Thoracic aorta (tissue), 2 donors: ENCODE measurements around the gene GNG14. TPM values are rescaled to one million over a fixed set of nuclear protein-coding genes. Genes with fewer than 3 reads are reported as not detected.

Source experiments
- ATAC-seq: fragments of 150-250 bp; one replicate; pipeline ENCODE4 v1.8.0; 2017; ENCODE audit warnings: low read depth; ENCODE audit not compliant: insufficient number of reproducible peaks, low FRiP score
- DNase-seq: peaks from one replicate; pipeline ENCODE4 v3.0.0-alpha.2; 2020; ENCODE audit warnings: low spot score
- H3K27ac ChIP-seq, 2 donors: fragments of 200-600 bp; sonication (generic); 1 replicate in 1 of 2; 2 replicates in 1 of 2; pipeline ENCODE4 v1.5.1; 2016; ENCODE audit warnings: mild to moderate bottlenecking in 2 of 2, moderate library complexity in 2 of 2
- H3K27me3 ChIP-seq: fragments of 200-600 bp; sonication (generic); replicated peaks from 2 replicates; pipeline ENCODE4 v1.6.0; 2016; ENCODE audit warnings: mild to moderate bottlenecking; ENCODE audit not compliant: insufficient read depth
- H3K36me3 ChIP-seq: fragments of 200-600 bp; sonication (generic); one replicate; pipeline ENCODE4 v1.5.1; 2016
- H3K4me1 ChIP-seq, 2 donors: fragments of 200-600 bp; sonication (generic); 1 replicate in 1 of 2; 2 replicates in 1 of 2; pipeline versions ENCODE4 v1.5.1 to v1.6.0; 2016; ENCODE audit warnings: low read depth in 2 of 2, mild to moderate bottlenecking in 1 of 2; ENCODE audit not compliant: control insufficient read depth in 1 of 2
- H3K4me3 ChIP-seq: fragments of 200-600 bp; sonication (generic); 2 replicates; pipeline ENCODE4 v1.5.1; 2016; ENCODE audit warnings: mild to moderate bottlenecking
- H3K9me3 ChIP-seq: fragments of 200-600 bp; sonication (generic); 2 replicates; pipeline ENCODE4 v1.5.1; 2016
- CTCF ChIP-seq: fragments of 200-600 bp; sonication (generic); IDR thresholded peaks from one replicate; pipeline ENCODE4 v1.5.1; 2019; ENCODE audit warnings: antibody characterized with exemption
- total RNA-seq, 2 donors: library from RNA; depleted of rRNA; stranded (reverse); fragments of >200 nt; gene quantifications; one replicate each; pipeline versions ENCODE4 v1.1.0 to v1.2.3, GENCODE V29; 2016

Gene GNG14
- total RNA-seq, 2 donors from 2014 or later: not detected

GRCh38 chr19:12705169-12705568, 17.4 kb downstream of the GNG14 start:
- Histone ChIP-seq H3K27me3 (no peaks in the 10 kb centered on the region), H3K4me3 (no peak overlapping the region), H3K36me3 (peaks cover 79% of the 10 kb centered on the region), H3K27ac (no peak overlapping the region), H3K4me1 (no peaks in the 10 kb centered on the region), H3K9me3 (no peaks in the 10 kb centered on the region)
- TF ChIP-seq CTCF: no peak
- DNase-seq (no peak), ATAC-seq (no peak)

GRCh38 chr19:12705654-12706331, 18.0 kb downstream of the GNG14 start:
- no peak for TF ChIP-seq CTCF
- H3K36me3 ChIP-seq: peaks cover 82% of the 10 kb centered on the region
- H3K27me3 ChIP-seq: no peaks in the 10 kb centered on the region
- no peaks in the 10 kb centered on the region for H3K4me1 ChIP-seq
- no peak for ATAC-seq
- H3K4me3 ChIP-seq: no peak overlapping the region
- H3K27ac ChIP-seq: no peak overlapping the region
- H3K9me3 ChIP-seq: no peaks in the 10 kb centered on the region
- DNase-seq: no peak

- no peak for ATAC-seq
- Histone ChIP-seq H3K27me3 (no peaks in the 10 kb centered on the region), H3K27ac (no peak overlapping the region), H3K36me3 (peaks cover 82% of the 10 kb centered on the region), H3K9me3 (no peaks in the 10 kb centered on the region), H3K4me3 (no peak overlapping the region), H3K4me1 (no peaks in the 10 kb centered on the region)
- TF ChIP-seq CTCF: no peak
- no peak for DNase-seq
Observed at GRCh38 chr19:12706332-12706718, 18.5 kb downstream of the GNG14 start.

GRCh38 chr19:12708641-12709040, 20.8 kb downstream of the GNG14 start:
- Histone ChIP-seq H3K27ac (no peak overlapping the region), H3K4me3 (no peak overlapping the region), H3K27me3 (no peaks in the 10 kb centered on the region), H3K9me3 (no peaks in the 10 kb centered on the region), H3K4me1 (no peaks in the 10 kb centered on the region), H3K36me3 (peaks cover 79% of the 10 kb centered on the region)
- DNase-seq (no peak), ATAC-seq (no peak)
- no peak for TF ChIP-seq CTCF

GRCh38 chr19:12711187-12711586, 23.4 kb downstream of the GNG14 start:
- H3K36me3 ChIP-seq: peaks cover 85% of the 10 kb centered on the region
- H3K4me3 ChIP-seq: no peak overlapping the region
- no peaks in the 10 kb centered on the region for H3K4me1 ChIP-seq
- ATAC-seq (no peak), DNase-seq (no peak)
- H3K27ac ChIP-seq: no peak overlapping the region
- H3K9me3 ChIP-seq: no peaks in the 10 kb centered on the region
- H3K27me3 ChIP-seq: no peaks in the 10 kb centered on the region
- no peak for TF ChIP-seq CTCF
